HG03575 (cell line): ENCODE measurements around the gene LRRC4C.

Experiments
- ATAC-seq: cut with Tn5 transposase; IDR thresholded peaks from one replicate; pipeline ENCODE4 v1.9.1; 2021; ENCODE audit not compliant: unreplicated experiment, insufficient number of reproducible peaks, low FRiP score; ENCODE audit errors: extremely low read depth

The LRRC4C gene

GRCh38 chr11:40271361-40271760, 1188.1 kb downstream of the LRRC4C start:
- ATAC-seq, result no peak

- no peak for ATAC-seq
These were observed 1189.6 kb downstream of the LRRC4C start for GRCh38 chr11:40269865-40270264.

- ATAC-seq, result no peak
These were observed 1190.9 kb downstream of the LRRC4C start for GRCh38 chr11:40268551-40268950.

DNA sequence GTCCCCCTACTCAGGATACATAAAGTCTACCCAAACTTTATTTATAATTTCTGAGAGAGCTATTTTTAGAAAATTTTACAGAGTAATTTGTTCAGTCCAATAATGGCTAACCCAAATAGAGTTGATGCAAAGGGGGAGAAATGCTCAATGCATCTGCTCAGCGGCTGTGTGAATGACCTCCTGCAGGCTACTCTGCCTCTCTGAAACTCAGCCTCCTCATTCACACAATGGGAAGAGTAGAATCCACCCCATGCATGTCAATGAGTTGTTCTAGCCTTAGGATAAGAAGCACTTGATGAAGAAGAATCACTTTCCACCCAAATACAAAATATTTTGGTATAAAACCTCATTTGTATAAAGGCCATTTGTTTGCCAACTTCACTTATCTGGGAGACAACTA, 1204.0 kb downstream of the LRRC4C start:
- ATAC-seq, result no peak

DNA sequence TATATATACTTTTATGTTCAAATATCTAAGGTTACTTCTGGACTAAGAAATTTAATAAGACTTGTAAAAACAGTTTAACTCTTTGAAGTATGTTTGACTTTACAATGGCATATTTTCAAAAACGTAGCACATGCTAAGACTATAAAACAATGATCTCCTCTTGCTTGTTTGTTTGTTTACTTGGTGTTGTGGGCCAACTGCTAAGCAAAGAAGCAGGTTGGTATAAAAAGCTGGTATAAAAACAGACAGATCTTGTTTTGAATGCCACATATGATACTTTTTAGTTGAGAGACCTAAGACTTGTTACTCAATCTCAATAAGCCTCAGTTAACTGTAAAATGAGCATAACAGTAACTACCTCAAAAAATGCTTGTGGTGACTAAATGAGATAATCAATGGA, 1206.3 kb downstream of the LRRC4C start:
- no peak for ATAC-seq

GRCh38 chr11:40252236-40252635, 1207.2 kb downstream of the LRRC4C start:
- ATAC-seq, result no peak

GRCh38 chr11:40246983-40247382, 1212.5 kb downstream of the LRRC4C start:
- no peak for ATAC-seq

DNA sequence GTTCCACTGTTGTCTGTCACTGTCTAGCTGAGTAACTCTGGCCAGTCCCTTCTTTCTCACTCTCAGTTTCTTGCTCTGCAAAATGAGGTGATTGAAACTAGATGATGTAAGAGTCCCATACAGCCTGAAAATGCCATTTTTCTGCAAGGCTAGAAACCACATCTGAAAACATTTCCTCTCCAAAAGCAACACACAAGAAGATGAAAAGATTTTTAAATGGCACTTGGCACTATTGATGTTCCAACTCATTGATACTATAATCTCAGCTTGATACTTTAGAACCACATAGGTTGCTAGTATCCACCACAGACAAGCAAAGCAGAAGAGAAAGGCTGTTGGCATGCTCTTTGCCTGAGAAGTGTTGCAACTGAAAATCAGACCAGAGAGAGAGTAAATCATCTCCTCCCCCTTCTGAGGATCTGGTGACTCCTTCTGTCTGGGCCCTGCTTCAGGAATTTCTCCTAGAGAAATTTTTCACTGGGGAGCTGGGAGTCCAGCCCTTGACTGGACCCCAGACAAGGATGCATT, 1217.9 kb downstream of the LRRC4C start:
- ATAC-seq, result peak; percentile 96

- no peak for ATAC-seq
These were observed 1219.2 kb downstream of the LRRC4C start for GRCh38 chr11:40240284-40240683.

- no peak for ATAC-seq
These were observed 1222.9 kb downstream of the LRRC4C start for GRCh38 chr11:40236526-40236925.

- no peak for ATAC-seq
These were observed 1223.6 kb downstream of the LRRC4C start for GRCh38 chr11:40235841-40236240.

- ATAC-seq, result no peak
These were observed 1228.6 kb downstream of the LRRC4C start for GRCh38 chr11:40230821-40231220.

GRCh38 chr11:40228662-40229061, 1230.8 kb downstream of the LRRC4C start:
- no peak for ATAC-seq

GRCh38 chr11:40227730-40228129, 1231.7 kb downstream of the LRRC4C start:
- peak; percentile 82 for ATAC-seq

DNA sequence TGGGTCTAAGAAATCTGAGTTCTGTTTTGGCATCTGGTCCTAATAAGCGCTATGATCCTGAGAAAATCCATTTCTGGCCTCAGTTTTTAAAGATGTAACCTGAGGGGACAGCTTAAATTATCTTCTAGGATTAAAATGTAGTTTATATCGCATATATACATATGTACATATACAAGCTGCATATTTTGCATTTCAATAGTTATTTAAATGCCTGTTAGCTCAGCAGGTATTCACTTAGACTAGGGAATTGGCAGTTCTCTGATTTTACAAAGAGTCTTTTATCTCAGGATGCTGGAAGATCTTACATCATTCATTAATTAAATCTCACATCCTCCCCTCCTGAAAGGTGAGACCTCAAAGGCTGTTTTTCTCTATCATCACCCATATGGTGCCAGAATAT, 1232.8 kb downstream of the LRRC4C start:
- no peak for ATAC-seq

GRCh38 chr11:40223596-40224330, 1235.7 kb downstream of the LRRC4C start:
- no peak for ATAC-seq

- ATAC-seq, result no peak
These were observed 1240.1 kb downstream of the LRRC4C start for GRCh38 chr11:40219401-40219800.

- no peak for ATAC-seq
These were observed 1243.9 kb downstream of the LRRC4C start for GRCh38 chr11:40215556-40215955.

GRCh38 chr11:40207416-40207815, 1252.0 kb downstream of the LRRC4C start:
- ATAC-seq, result no peak

DNA sequence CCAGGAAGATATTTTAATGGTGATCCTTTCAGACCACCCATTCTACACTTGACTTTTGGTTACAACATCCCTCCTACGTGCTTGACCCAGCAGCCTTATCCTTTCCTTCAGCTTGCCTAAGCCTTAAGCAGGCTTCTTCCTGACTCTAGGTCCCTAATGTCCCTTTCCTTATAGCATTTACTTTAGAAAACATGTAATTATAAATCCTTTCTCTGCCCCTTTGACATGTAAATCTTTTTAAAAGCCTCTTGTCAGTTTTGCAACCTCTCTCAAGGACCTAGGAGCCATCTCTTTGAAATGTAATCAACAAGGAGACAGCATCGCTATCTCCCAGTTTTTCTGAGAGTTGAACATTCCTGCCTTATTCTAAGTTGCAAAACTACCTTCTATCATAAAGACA, 1255.2 kb downstream of the LRRC4C start:
- no peak for ATAC-seq

GRCh38 chr11:40203606-40204005, 1255.8 kb downstream of the LRRC4C start:
- ATAC-seq, result no peak
